ENCODE data around the gene IL1A.

The IL1A gene

GRCh38 chr2:112832841-112833638 is 48.7 kb upstream of the IL1A start:
- no peak for ATAC-seq
- TF ChIP-seq PATZ1 (CRISPR knock-in tag; IDR thresholded peaks at IDR 0.05; ENCODE audit: borderline replicate concordance) (no peak), OSR1 (CRISPR knock-in tag; IDR thresholded peaks at IDR 0.05) (no peak), CSRNP3 (CRISPR knock-in tag; IDR thresholded peaks at IDR 0.05) (no peak), ESRRG (CRISPR knock-in tag; IDR thresholded peaks at IDR 0.05) (no peak), ZFP3 (CRISPR knock-in tag; IDR thresholded peaks at IDR 0.05) (no peak), ZFP30 (CRISPR knock-in tag; IDR thresholded peaks at IDR 0.05) (no peak), ZNF70 (CRISPR knock-in tag; IDR thresholded peaks at IDR 0.05) (no peak), BACH2 (CRISPR knock-in tag; IDR thresholded peaks at IDR 0.05; ENCODE audit: borderline replicate concordance) (no peak), RARB (CRISPR knock-in tag; IDR thresholded peaks at IDR 0.05) (no peak), ARNTL (CRISPR knock-in tag; IDR thresholded peaks at IDR 0.05; ENCODE audit: borderline replicate concordance, low read depth) (no peak)

GRCh38 chr2:112831946-112832840 is 47.9 kb upstream of the IL1A start:
- ATAC-seq: no peak
- TF ChIP-seq ZNF8 (CRISPR knock-in tag; IDR thresholded peaks at IDR 0.05): no peak
- TF ChIP-seq TSHZ2 (CRISPR knock-in tag; IDR thresholded peaks at IDR 0.05): no peak
- TF ChIP-seq TCF4 (CRISPR knock-in tag; IDR thresholded peaks at IDR 0.05; ENCODE audit: borderline replicate concordance): no peak
- TF ChIP-seq TOX (CRISPR knock-in tag; IDR thresholded peaks at IDR 0.05; ENCODE audit: borderline replicate concordance): no peak
- TF ChIP-seq PATZ1 (CRISPR knock-in tag; IDR thresholded peaks at IDR 0.05; ENCODE audit: borderline replicate concordance): no peak
- TF ChIP-seq BACH2 (CRISPR knock-in tag; IDR thresholded peaks at IDR 0.05; ENCODE audit: borderline replicate concordance): no peak
- no peak for TF ChIP-seq ESRRG (CRISPR knock-in tag; IDR thresholded peaks at IDR 0.05)
- TF ChIP-seq ARNTL (CRISPR knock-in tag; IDR thresholded peaks at IDR 0.05; ENCODE audit: borderline replicate concordance, low read depth): no peak
- no peak for TF ChIP-seq ZFP3 (CRISPR knock-in tag; IDR thresholded peaks at IDR 0.05)
- no peak for TF ChIP-seq ZC3H10 (CRISPR knock-in tag; IDR thresholded peaks at IDR 0.05)
- no peak for TF ChIP-seq ZNF565 (CRISPR knock-in tag; conservative IDR thresholded peaks at IDR 0.05; ENCODE audit: low read depth)
- TF ChIP-seq SNAI2 (CRISPR knock-in tag; IDR thresholded peaks at IDR 0.05): no peak
- TF ChIP-seq GLIS3 (CRISPR knock-in tag; IDR thresholded peaks at IDR 0.05): no peak
- TF ChIP-seq RARB (CRISPR knock-in tag; IDR thresholded peaks at IDR 0.05): no peak
- TF ChIP-seq CSRNP3 (CRISPR knock-in tag; IDR thresholded peaks at IDR 0.05): no peak
- TF ChIP-seq CSDC2 (CRISPR knock-in tag; IDR thresholded peaks at IDR 0.05): no peak
